GM12878 (cell line): ENCODE results near the gene SRCIN1. TPM values are rescaled to one million over a fixed set of nuclear protein-coding genes. Genes with fewer than 3 reads are reported as not detected.

ENCODE experiments used
- ATAC-seq: fragments of 200-7000 bp; cut with Tn5 transposase; 3 replicates; pipeline ENCODE4 v1.9.1; 2020; ENCODE audit warnings: mild to moderate bottlenecking, moderate library complexity
- BruUV-seq: library from RNA; stranded (reverse); fragments of 400-500 nt; replicated peaks from 2 replicates; lab custom pipeline; 2021; lab: Mats Ljungman, UMichigan
- CTCF ChIA-PET: fragments of 300-600 bp; sonication (Branson Sonifier 250); formaldehyde crosslinking; extraction: SDS; loops from one replicate; lab custom pipeline; 2021; ENCODE audit warnings: inconsistent platforms; lab: Yijun Ruan, JAX
- POLR2A ChIA-PET: fragments of 350-600 bp; formaldehyde crosslinking; extraction: SDS; loops from one replicate; lab custom pipeline; 2021; ENCODE audit warnings: inconsistent platforms; lab: Charles Lee
- RAD21 ChIA-PET: fragments of 300-600 bp; sonication (Branson Sonifier 250); formaldehyde crosslinking; loops from one replicate; lab custom pipeline; 2023; ENCODE audit warnings: antibody characterized with exemption; ENCODE audit not compliant: unreplicated experiment; lab: Charles Lee
- SMC1A ChIA-PET: fragments of 300-600 bp; sonication (Branson Sonifier 250); formaldehyde crosslinking; loops from one replicate; lab custom pipeline; 2023; ENCODE audit not compliant: unreplicated experiment, uncharacterized antibody; lab: Charles Lee
- DNase-seq: peaks from one replicate; pipeline ENCODE4 v3.0.0-alpha.2; 2011; ENCODE audit warnings: low read depth, low spot score
- FAIRE-seq: peaks from 3 replicates; lab custom pipeline; 2011; peaks lifted over from hg19 to GRCh38; lab: Jason Lieb, UNC
- H2AFZ ChIP-seq: 2 replicates; pipeline ENCODE4 v1.6.0; 2011; ENCODE audit warnings: low read depth, low read length, control low read depth; ENCODE audit not compliant: control insufficient read depth
- H3K27ac ChIP-seq: 2 replicates; pipeline ENCODE4 v1.5.1; 2011; ENCODE audit warnings: control low read depth; ENCODE audit not compliant: control insufficient read depth, insufficient read depth
- H3K27me3 ChIP-seq, 2 experiments: replicated peaks in 1 of 2; 2 replicates each; pipeline versions ENCODE4 v1.6.0 to v1.6.1; 2011; ENCODE audit warnings: low read length in 1 of 2; ENCODE audit not compliant: control insufficient read depth in 2 of 2, insufficient read depth in 2 of 2
- H3K36me3 ChIP-seq, 2 experiments: 2 replicates each; pipeline ENCODE4 v1.5.1; 2011; ENCODE audit warnings: low read length in 1 of 2; ENCODE audit not compliant: control insufficient read depth in 2 of 2, insufficient read depth in 2 of 2
- H3K4me1 ChIP-seq: 2 replicates; pipeline ENCODE4 v1.6.1; 2011; ENCODE audit warnings: mild to moderate bottlenecking, low read length, moderate library complexity, mixed read lengths; ENCODE audit not compliant: control insufficient read depth, insufficient read depth
- H3K4me2 ChIP-seq: 2 replicates; pipeline ENCODE4 v1.6.0; 2011; ENCODE audit warnings: control low read depth; ENCODE audit not compliant: control insufficient read depth, insufficient read depth
- H3K4me3 ChIP-seq: fragments of 200-600 bp; sonication (generic); 2 replicates; pipeline ENCODE4 v1.5.1; 2016
- H3K79me2 ChIP-seq: 2 replicates; pipeline ENCODE4 v1.6.0; 2011; ENCODE audit warnings: low read length; ENCODE audit not compliant: control insufficient read depth, insufficient read depth
- H3K9ac ChIP-seq: 2 replicates; pipeline ENCODE4 v1.8.0; 2011; ENCODE audit warnings: low read length, control low read depth, mixed read lengths; ENCODE audit not compliant: control insufficient read depth, insufficient read depth
- H3K9me3 ChIP-seq: replicated peaks from 3 replicates; pipeline ENCODE4 v1.5.1; 2011; ENCODE audit warnings: mild to moderate bottlenecking, low read length; ENCODE audit not compliant: control insufficient read depth, insufficient read depth
- H4K20me1 ChIP-seq: 2 replicates; pipeline ENCODE4 v1.6.0; 2011; ENCODE audit not compliant: control insufficient read depth, insufficient read depth
- CHD4 ChIP-seq: fragments of 200-600 bp; sonication (generic); IDR thresholded peaks from 2 replicates; pipeline ENCODE4 v1.6.1; 2016; ENCODE audit warnings: mild to moderate bottlenecking
- HDGF ChIP-seq: fragments of 450-650 bp; IDR thresholded peaks from 2 replicates; pipeline ENCODE4 v1.6.1; 2016; ENCODE audit warnings: antibody characterized with exemption
- LARP7 ChIP-seq: fragments of 450-650 bp; IDR thresholded peaks from 2 replicates; pipeline ENCODE4 v1.6.1; 2017; ENCODE audit warnings: mild to moderate bottlenecking
- MTA2 ChIP-seq: fragments of 450-650 bp; IDR thresholded peaks from 2 replicates; pipeline ENCODE4 v1.6.1; 2016; ENCODE audit warnings: low read depth, mild to moderate bottlenecking, moderate library complexity
- MYB ChIP-seq: fragments of 150-350 bp; IDR thresholded peaks from 2 replicates; pipeline ENCODE4 v1.6.1; 2014; ENCODE audit warnings: mild to moderate bottlenecking, low read depth, low read length, borderline replicate concordance
- PAX5 ChIP-seq: IDR thresholded peaks from 2 replicates; pipeline ENCODE4 v1.6.1; 2011; ENCODE audit warnings: low read depth, low read length, borderline replicate concordance
- RFX5 ChIP-seq: IDR thresholded peaks from 2 replicates; pipeline ENCODE4 v1.6.1; 2011; ENCODE audit warnings: low read depth, low read length, improper control_type of control experiment
- SREBF1 ChIP-seq: IDR thresholded peaks from 2 replicates; pipeline ENCODE4 v1.6.1; 2012; ENCODE audit warnings: mild to moderate bottlenecking, low read length
- SREBF2 ChIP-seq: IDR thresholded peaks from 2 replicates; pipeline ENCODE4 v1.6.1; 2012; ENCODE audit warnings: mild to moderate bottlenecking, low read length
- SUPT20H ChIP-seq: IDR thresholded peaks from 2 replicates; pipeline ENCODE4 v1.6.1; 2011; ENCODE audit warnings: low read depth, mild to moderate bottlenecking, low read length, moderate library complexity, borderline replicate concordance; ENCODE audit not compliant: control insufficient read depth
- ZZZ3 ChIP-seq: IDR thresholded peaks from 2 replicates; pipeline ENCODE4 v1.6.1; 2011; ENCODE audit warnings: low read depth; ENCODE audit not compliant: control insufficient read depth, insufficient read length
- WGBS: methylation state at CpG from one replicate; pipeline ENCODE4 v1.1.6; 2016; ENCODE audit warnings: low lambda C conversion rate; ENCODE audit not compliant: insufficient replicate concordance, insufficient coverage; ENCODE audit errors: missing lambda C conversion rate; 5-methylcytosine and 5-hydroxymethylcytosine counted together
- in situ Hi-C: fragments of 300-500 bp; cut with MboI; formaldehyde crosslinking; loops from 9 replicates; pipeline ENCODE4 v1.14.3; 2018; ENCODE audit warnings: mixed read lengths
- intact Hi-C: fragments of 100-400 bp; cut with micrococcal nuclease; formaldehyde crosslinking; loops from one replicate; pipeline ENCODE4 v1.14.2; 2022; ENCODE audit not compliant: unreplicated experiment
- polyA plus RNA-seq, 11 experiments: library from polyadenylated mRNA; depleted of rRNA in 4 of 11; unstranded in 6 of 11; stranded (reverse) in 5 of 11; fragments of >200 nt; fragmentation: Nextera tagmentation in 4 of 11; fragmentation: Illumina TruSeq in 1 of 11; extraction: Ambion mirVana in 4 of 11; extraction: Trizol in 1 of 11; gene quantifications; 1 replicate in 1 of 11; 2 replicates in 10 of 11; pipeline versions ENCODE4 v1.2.1 to v1.2.3, GENCODE V29; 2011 to 2016; ENCODE audit warnings: inconsistent platforms in 2 of 11, missing spikeins in 2 of 11, low read depth in 1 of 11
- total RNA-seq, 4 experiments: library from RNA; depleted of rRNA in 3 of 4; stranded (reverse); fragments of >200 nt in 3 of 4; fragmentation: Illumina TruSeq in 1 of 4; extraction: Trizol in 1 of 4; gene quantifications; 2 replicates each; pipeline versions ENCODE4 v1.2.1 to v1.2.3, GENCODE V29; 2013 to 2021
- TF ChIP-seq, protein P1 (sequence below): fragments of 450-650 bp; conservative IDR thresholded peaks from 2 replicates; pipeline ENCODE4 v1.6.1; 2017; ENCODE audit warnings: mild to moderate bottlenecking, moderate library complexity
- TF ChIP-seq, protein P2 (sequence below): fragments of 450-650 bp; IDR thresholded peaks from 2 replicates; pipeline ENCODE4 v1.6.1; 2014; ENCODE audit warnings: mild to moderate bottlenecking
- TF ChIP-seq, protein P3 (sequence below), 3 experiments: IDR thresholded peaks in 2 of 3; conservative IDR thresholded peaks in 1 of 3; 2 replicates each; pipeline ENCODE4 v1.5.1; 2011; ENCODE audit warnings: low read depth in 3 of 3, low read length in 3 of 3, mild to moderate bottlenecking in 3 of 3, control low read depth in 2 of 3, moderate library complexity in 2 of 3, inconsistent platforms in 1 of 3, mixed read lengths in 1 of 3; ENCODE audit not compliant: control insufficient read depth in 2 of 3, insufficient read depth in 1 of 3; ENCODE audit errors: extremely low read depth in 1 of 3

The SRCIN1 gene
- total and polyA plus RNA-seq, 10 of the 15 experiments (the other 5 are each of a cell fraction or from before 2014, with no cell fraction given) = under 0.01 to 0.74 (median 0.20) TPM; not detected in 3

DNA sequence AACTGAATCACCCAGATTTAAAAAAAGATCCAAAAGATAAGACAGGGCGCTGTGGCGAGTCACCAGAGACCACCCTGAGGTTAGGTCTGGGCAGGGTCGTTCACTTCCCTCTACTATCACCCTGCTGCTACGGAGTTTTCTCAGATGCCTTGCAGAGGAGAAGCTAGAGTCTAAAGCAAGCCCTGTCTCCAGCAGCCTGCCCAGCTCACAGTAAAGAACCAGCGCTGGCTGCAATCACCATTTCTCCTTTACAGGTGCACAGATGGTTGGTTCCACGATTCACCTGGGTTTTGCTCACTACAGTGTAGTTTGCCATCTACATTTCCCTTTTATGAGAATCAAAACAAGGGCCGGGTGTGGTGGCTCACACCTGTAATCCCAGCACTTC, 71.3 kb downstream of the SRCIN1 start:
- Histone ChIP-seq H3K4me3 (no peak overlapping the region), H3K4me1 (no peaks in the 10 kb centered on the region), H3K4me2 (no peak overlapping the region), H3K9ac (no peak overlapping the region), H3K27me3 (no peaks in the 10 kb centered on the region; a peak in 1 of 4 replicates), H3K27ac (no peak overlapping the region), H3K79me2 (no peaks in the 10 kb centered on the region), H3K9me3 (no peaks in the 10 kb centered on the region), H4K20me1 (no peaks in the 10 kb centered on the region), H3K36me3 (no peaks in the 10 kb centered on the region), H2AFZ (no peak overlapping the region)
- ATAC-seq = no peak
- BruUV-seq = no TSS peak
- ChIA-PET CTCF (interaction anchor here (0.7 kb wide), 1 partner anchor 201 kb away, joined by 3 read pairs; no protein-coding TSS in a partner anchor), SMC1A (no interaction called here), POLR2A (interaction anchor here (0.7 kb wide), 1 partner anchor 39 kb away, joined by 3 read pairs; no protein-coding TSS in a partner anchor), RAD21 (interaction anchor here (1.0 kb wide), 1 partner anchor 111 kb away, joined by 3 read pairs; no protein-coding TSS in a partner anchor)
- no peak for DNase-seq
- TF ChIP-seq RFX5 (no peak), PAX5 (no peak), SUPT20H (no peak), HDGF (no peak), MTA2 (no peak), SREBF1 (no peak), LARP7 (no peak), ZZZ3 (no peak), SREBF2 (no peak), CHD4 (no peak), MYB (no peak)
- TF ChIP-seq, protein P1, sequence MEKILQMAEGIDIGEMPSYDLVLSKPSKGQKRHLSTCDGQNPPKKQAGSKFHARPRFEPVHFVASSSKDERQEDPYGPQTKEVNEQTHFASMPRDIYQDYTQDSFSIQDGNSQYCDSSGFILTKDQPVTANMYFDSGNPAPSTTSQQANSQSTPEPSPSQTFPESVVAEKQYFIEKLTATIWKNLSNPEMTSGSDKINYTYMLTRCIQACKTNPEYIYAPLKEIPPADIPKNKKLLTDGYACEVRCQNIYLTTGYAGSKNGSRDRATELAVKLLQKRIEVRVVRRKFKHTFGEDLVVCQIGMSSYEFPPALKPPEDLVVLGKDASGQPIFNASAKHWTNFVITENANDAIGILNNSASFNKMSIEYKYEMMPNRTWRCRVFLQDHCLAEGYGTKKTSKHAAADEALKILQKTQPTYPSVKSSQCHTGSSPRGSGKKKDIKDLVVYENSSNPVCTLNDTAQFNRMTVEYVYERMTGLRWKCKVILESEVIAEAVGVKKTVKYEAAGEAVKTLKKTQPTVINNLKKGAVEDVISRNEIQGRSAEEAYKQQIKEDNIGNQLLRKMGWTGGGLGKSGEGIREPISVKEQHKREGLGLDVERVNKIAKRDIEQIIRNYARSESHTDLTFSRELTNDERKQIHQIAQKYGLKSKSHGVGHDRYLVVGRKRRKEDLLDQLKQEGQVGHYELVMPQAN = no peak
- TF ChIP-seq, protein P2, sequence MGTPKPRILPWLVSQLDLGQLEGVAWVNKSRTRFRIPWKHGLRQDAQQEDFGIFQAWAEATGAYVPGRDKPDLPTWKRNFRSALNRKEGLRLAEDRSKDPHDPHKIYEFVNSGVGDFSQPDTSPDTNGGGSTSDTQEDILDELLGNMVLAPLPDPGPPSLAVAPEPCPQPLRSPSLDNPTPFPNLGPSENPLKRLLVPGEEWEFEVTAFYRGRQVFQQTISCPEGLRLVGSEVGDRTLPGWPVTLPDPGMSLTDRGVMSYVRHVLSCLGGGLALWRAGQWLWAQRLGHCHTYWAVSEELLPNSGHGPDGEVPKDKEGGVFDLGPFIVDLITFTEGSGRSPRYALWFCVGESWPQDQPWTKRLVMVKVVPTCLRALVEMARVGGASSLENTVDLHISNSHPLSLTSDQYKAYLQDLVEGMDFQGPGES = no peak
- TF ChIP-seq, protein P3, sequence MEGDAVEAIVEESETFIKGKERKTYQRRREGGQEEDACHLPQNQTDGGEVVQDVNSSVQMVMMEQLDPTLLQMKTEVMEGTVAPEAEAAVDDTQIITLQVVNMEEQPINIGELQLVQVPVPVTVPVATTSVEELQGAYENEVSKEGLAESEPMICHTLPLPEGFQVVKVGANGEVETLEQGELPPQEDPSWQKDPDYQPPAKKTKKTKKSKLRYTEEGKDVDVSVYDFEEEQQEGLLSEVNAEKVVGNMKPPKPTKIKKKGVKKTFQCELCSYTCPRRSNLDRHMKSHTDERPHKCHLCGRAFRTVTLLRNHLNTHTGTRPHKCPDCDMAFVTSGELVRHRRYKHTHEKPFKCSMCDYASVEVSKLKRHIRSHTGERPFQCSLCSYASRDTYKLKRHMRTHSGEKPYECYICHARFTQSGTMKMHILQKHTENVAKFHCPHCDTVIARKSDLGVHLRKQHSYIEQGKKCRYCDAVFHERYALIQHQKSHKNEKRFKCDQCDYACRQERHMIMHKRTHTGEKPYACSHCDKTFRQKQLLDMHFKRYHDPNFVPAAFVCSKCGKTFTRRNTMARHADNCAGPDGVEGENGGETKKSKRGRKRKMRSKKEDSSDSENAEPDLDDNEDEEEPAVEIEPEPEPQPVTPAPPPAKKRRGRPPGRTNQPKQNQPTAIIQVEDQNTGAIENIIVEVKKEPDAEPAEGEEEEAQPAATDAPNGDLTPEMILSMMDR (IDR thresholded peaks at IDR 0.05 in 2 of 3, conservative IDR thresholded peaks at IDR 0.05 in 1 of 3; ENCODE audit: control insufficient read depth in 2 of 3, extremely low read depth in 1 of 3, insufficient read depth in 1 of 3, low read depth in 3 of 3, low read length in 3 of 3) = no peak
- no peak for FAIRE-seq
- in situ Hi-C loops = no loop called here
- intact Hi-C loops = no loop called here
- 36% methylated on average over 7 of the region's 7 CpGs for WGBS
